Urinary bladder (tissue), 4 donors: Measurements from ENCODE around the gene TOMM7. TPM values are rescaled to one million over a fixed set of nuclear protein-coding genes. Genes with fewer than 3 reads are reported as not detected.
"Not testable (repeated sequence)": the region's sequence is repeated elsewhere in the genome, so short reads cannot be mapped to it uniquely, and the experiment has no call there.

Experiments
- DNase-seq: peaks from one replicate; pipeline ENCODE4 v3.0.0-alpha.2; 2015; ENCODE audit errors: extremely low spot score
- H3K27ac ChIP-seq: one replicate; pipeline ENCODE4 v1.5.1; 2013; ENCODE audit warnings: low read depth, mild to moderate bottlenecking, moderate library complexity
- H3K36me3 ChIP-seq: one replicate; pipeline ENCODE4 v1.6.1; 2013; ENCODE audit warnings: mild to moderate bottlenecking, moderate library complexity; ENCODE audit not compliant: insufficient read depth
- H3K4me1 ChIP-seq: one replicate; pipeline ENCODE4 v1.6.1; 2013; ENCODE audit warnings: mild to moderate bottlenecking, moderate library complexity; ENCODE audit not compliant: insufficient read depth
- H3K4me3 ChIP-seq: one replicate; pipeline ENCODE4 v1.5.1; 2013; ENCODE audit warnings: low read depth, low read length
- WGBS: extraction: QIAGEN DNeasy Blood & Tissue Kit; methylation state at CpG from one replicate; pipeline ENCODE4 v1.1.7; 2013; 5-methylcytosine and 5-hydroxymethylcytosine counted together
- polyA plus RNA-seq: library from polyadenylated mRNA; stranded (reverse); fragments of 200-250 nt; gene quantifications from one replicate; pipeline ENCODE4 v1.2.3, GENCODE V29; 2013
- total RNA-seq: library from RNA; depleted of rRNA; stranded (reverse); fragments of >200 nt; gene quantifications from one replicate; pipeline ENCODE4 v1.2.3, GENCODE V29; 2014
- donor health status: healthy with polysubstance abuse.
- donor health status: healthy.

Gene TOMM7
- total and polyA plus RNA-seq, 2 donors = 143 to 634 TPM

DNA sequence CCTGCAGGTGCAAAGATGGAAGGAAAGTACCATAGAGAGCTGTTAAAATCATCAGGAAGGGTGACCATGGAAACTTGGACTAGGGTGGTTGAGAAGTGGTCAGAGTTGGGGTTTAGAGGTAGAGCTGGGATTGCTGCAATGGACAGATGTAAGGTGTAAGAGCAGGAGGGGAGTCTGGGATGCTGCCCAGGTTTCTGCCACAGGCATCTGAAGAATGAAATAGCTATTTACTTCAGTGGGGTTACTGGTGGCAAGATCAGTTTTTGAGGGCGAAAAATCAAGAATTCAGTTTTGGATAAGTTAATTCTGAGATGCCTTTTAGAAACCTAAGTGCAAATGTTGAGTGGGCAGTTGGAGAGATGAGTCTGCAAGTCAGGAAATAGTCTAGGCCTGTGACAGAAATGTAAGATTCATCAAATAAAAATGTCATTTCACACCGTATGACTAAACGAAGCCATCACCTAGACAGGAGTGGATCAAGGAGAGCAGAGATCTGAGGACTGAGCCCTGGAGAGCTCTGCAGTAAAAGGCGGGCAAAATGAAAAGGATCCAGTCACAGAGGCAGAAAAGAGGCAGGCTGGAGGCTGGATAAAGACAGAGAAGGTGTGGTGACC is 22.7 kb upstream of the TOMM7 start:
- DNase-seq = no peak
- WGBS = 90% methylated on average over 4 of the region's 4 CpGs
- Histone ChIP-seq H3K27ac (no peak overlapping the region), H3K4me1 (no peaks in the 10 kb centered on the region), H3K4me3 (no peak overlapping the region), H3K36me3 (no peaks in the 10 kb centered on the region)

GRCh38 chr7:22843681-22844309 is 21.1 kb upstream of the TOMM7 start:
- DNase-seq = no peak
- Histone ChIP-seq H3K4me3 (no peak overlapping the region), H3K27ac (no peak overlapping the region), H3K4me1 (no peaks in the 10 kb centered on the region), H3K36me3 (no peaks in the 10 kb centered on the region)
- WGBS = 63% methylated on average over 4 of the region's 4 CpGs

DNA sequence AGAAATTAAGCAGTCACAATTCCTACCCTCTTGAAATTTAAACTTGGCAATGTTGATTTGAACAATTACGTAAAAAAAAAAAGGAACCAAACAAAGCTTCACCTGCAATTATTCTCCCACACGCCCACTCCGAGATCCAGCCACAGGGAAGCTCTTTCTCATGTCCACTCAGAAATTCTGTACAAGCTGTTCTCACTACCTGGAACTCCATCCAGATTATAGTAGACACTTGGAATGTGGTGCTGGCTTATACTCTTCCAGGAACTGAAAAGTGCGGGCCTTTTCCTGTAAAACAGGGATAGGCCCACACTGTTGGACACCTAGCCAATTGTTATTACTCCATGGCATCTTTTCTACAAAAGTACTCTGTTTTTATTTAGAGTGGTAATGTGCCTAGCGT is 20.3 kb upstream of the TOMM7 start:
- no peak for DNase-seq
- Histone ChIP-seq H3K27ac (no peak overlapping the region), H3K4me3 (no peak overlapping the region), H3K4me1 (no peaks in the 10 kb centered on the region), H3K36me3 (no peaks in the 10 kb centered on the region)
- WGBS = 70% methylated on average over 5 of the region's 5 CpGs

DNA sequence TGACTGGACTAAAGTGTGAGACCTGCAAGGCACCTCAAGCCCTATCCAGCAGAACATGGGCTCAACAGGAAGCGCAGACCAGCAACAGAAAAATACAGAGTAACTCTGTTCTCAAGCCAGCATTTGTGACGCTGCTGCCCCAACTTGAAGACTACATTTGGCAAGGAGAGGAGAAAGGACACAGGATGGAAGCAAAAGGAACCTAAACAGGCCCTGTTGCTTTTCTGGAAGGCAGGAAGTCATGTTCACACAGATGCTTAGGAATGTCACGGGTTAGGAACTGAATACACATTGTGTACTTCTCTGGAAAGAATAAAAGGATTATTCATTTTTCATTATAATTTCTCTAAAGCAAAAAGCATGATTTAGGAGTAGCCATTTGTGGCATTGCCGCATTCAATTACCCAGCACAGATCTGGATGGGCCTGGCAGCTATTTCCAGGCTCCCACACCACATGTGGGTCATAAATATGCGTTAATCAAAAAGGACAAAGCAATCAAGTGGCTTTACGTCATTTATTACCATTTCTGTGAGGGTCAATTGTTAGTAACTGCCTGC is 19.8 kb upstream of the TOMM7 start:
- H3K4me1 ChIP-seq = no peaks in the 10 kb centered on the region
- peak; percentile 21 for DNase-seq
- H3K27ac ChIP-seq = no peak overlapping the region
- H3K36me3 ChIP-seq = no peaks in the 10 kb centered on the region
- H3K4me3 ChIP-seq = no peak overlapping the region
- 67% methylated on average over 6 of the region's 6 CpGs for WGBS

GRCh38 chr7:22841954-22842353 is 19.3 kb upstream of the TOMM7 start:
- no peak overlapping the region for H3K4me3 ChIP-seq
- H3K27ac ChIP-seq = no peak overlapping the region
- H3K36me3 ChIP-seq = no peaks in the 10 kb centered on the region
- no peak for DNase-seq
- 64% methylated on average over 10 of the region's 10 CpGs for WGBS
- H3K4me1 ChIP-seq = no peaks in the 10 kb centered on the region

- DNase-seq = no peak
- Histone ChIP-seq H3K4me3 (no peak overlapping the region), H3K27ac (no peak overlapping the region), H3K36me3 (no peaks in the 10 kb centered on the region), H3K4me1 (no peaks in the 10 kb centered on the region)
- WGBS = 76% methylated on average over 6 of the region's 6 CpGs
Measured at GRCh38 chr7:22837308-22837707, 14.7 kb upstream of the TOMM7 start.

DNA sequence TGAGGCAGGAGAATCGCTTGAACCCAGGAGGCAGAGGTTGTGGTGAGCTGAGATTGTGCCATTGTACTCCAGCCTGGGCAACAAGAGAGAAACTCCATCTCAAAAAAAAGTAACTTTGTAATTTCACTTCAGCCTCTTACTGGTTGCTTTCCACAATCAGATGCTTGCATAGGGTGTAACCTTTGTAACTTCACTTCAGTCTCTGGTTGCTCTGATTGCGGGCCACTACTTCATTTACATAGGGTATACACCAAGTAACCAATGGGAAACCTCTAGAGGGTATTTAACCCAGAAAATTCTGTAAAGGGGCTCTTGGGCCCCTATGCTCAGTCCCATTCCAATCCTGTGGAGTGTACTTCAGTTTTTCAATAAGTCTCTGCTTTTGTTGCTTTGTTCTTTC is 13.9 kb upstream of the TOMM7 start:
- not testable (repeated sequence) for DNase-seq, H3K4me3 ChIP-seq, H3K36me3 ChIP-seq, H3K27ac ChIP-seq, H3K4me1 ChIP-seq
- WGBS = 81% methylated on average over 2 of the region's 2 CpGs

GRCh38 chr7:22833957-22834356 is 11.3 kb upstream of the TOMM7 start:
- WGBS = 44% methylated on average over 3 of the region's 3 CpGs
- H3K4me1 ChIP-seq = no peaks in the 10 kb centered on the region
- no peak overlapping the region for H3K4me3 ChIP-seq
- H3K27ac ChIP-seq = no peak overlapping the region
- H3K36me3 ChIP-seq = no peaks in the 10 kb centered on the region
- no peak for DNase-seq

- Histone ChIP-seq H3K27ac (no peak overlapping the region), H3K4me1 (no peaks in the 10 kb centered on the region), H3K4me3 (no peak overlapping the region), H3K36me3 (no peaks in the 10 kb centered on the region)
- 50% methylated on average over 2 of the region's 2 CpGs for WGBS
- DNase-seq = no peak
Measured at GRCh38 chr7:22833113-22833855, 10.6 kb upstream of the TOMM7 start.

- DNase-seq = no peak
- Histone ChIP-seq H3K36me3 (no peaks in the 10 kb centered on the region), H3K4me3 (no peak overlapping the region), H3K4me1 (no peaks in the 10 kb centered on the region), H3K27ac (no peak overlapping the region)
- WGBS = 93% methylated on average over 3 of the region's 3 CpGs
Measured at GRCh38 chr7:22832401-22832800, 9.8 kb upstream of the TOMM7 start.

GRCh38 chr7:22831602-22832305 is 9.1 kb upstream of the TOMM7 start:
- Histone ChIP-seq H3K36me3 (no peaks in the 10 kb centered on the region), H3K4me1 (no peaks in the 10 kb centered on the region), H3K27ac (no peak overlapping the region), H3K4me3 (no peak overlapping the region)
- 78% methylated on average over 5 of the region's 5 CpGs for WGBS
- DNase-seq = no peak

DNA sequence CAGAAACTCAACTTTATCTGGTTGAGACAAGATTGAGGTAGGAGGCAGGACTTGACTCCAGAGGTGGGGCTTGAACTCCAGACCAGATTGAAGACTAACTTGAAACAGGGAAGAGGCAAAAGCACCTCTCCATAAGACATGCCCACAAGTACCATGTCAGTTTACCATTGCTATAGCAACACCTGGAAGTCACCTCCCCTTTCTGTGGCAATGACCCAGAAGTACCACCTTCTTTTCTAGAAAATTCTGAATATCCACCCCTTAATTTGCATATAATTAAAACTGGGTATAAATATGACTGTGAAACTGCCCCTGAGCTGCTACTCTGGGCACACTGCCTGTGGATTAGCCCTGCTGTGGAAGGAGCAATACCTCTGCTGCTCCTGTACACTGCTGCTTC is 4.9 kb upstream of the TOMM7 start:
- no peaks in the 10 kb centered on the region for H3K4me1 ChIP-seq
- H3K36me3 ChIP-seq = no peaks in the 10 kb centered on the region
- no peak for DNase-seq
- no peak overlapping the region for H3K4me3 ChIP-seq
- H3K27ac ChIP-seq = no peak overlapping the region

DNA sequence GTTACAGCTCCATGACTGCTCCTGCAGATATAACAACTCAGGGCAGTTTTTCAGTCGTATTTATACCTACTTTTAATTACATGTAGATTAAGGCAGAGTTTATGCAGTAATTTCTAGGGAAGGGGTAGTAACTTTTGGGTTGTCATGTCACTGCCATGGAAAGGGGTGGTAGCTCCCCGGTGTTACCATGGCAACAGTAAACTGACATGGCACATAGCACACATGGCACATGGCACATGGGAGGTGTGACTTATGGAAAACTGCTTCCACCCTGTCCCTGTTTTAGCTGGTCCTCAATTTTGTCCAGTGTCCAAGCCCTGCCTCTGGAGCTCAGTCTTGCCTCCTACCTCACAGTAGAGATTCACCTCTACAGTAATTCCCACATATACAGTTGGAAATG is 3.9 kb upstream of the TOMM7 start:
- H3K27ac ChIP-seq = no peak overlapping the region
- H3K4me3 ChIP-seq = no peak overlapping the region
- no peaks in the 10 kb centered on the region for H3K4me1 ChIP-seq
- no peaks in the 10 kb centered on the region for H3K36me3 ChIP-seq
- no peak for DNase-seq
- WGBS = 75% methylated on average over 2 of the region's 2 CpGs
